ENCODE data around the gene RAB21. TPM values are rescaled to one million over a fixed set of nuclear protein-coding genes. Genes with fewer than 3 reads are reported as not detected.

RAB21 gene
- total and polyA plus RNA-seq, 2 of the 13 experiments (the other 11 are each of a cell fraction or from before 2014, with no cell fraction given): 4.4 to 50.9 TPM

GRCh38 chr12:71791473-71792150, 36.9 kb downstream of the RAB21 start (continued):
- TF ChIP-seq ATF1 (CRISPR knock-in tag; IDR thresholded peaks at IDR 0.05) (no peak), ZNF3 (CRISPR knock-in tag; IDR thresholded peaks at IDR 0.05) (no peak)

- ChIA-PET CTCF (ENCODE audit: low intra/inter-chr PET ratio, low total read pairs) (interaction anchor here (1.1 kb wide), 1 partner anchor 10 kb away, joined by 3 read pairs; no protein-coding TSS in a partner anchor), POLR2A (no interaction called here)
Observed at GRCh38 chr12:71792599-71792998, 37.9 kb downstream of the RAB21 start.

More at GRCh38 chr12:71792599-71792998, 37.9 kb downstream of the RAB21 start:
- Histone ChIP-seq H4K20me1 (ENCODE audit: insufficient read depth, low read length) (no peaks in the 10 kb centered on the region), H3K36me3 (replicated peaks in 1 of 2; ENCODE audit: control insufficient read depth in 1 of 2, insufficient read depth in 2 of 2, low read length in 2 of 2) (no peaks in the 10 kb centered on the region), H3K79me2 (ENCODE audit: insufficient read depth, low read length) (no peaks in the 10 kb centered on the region), H3K9ac (ENCODE audit: insufficient read depth, low read depth, low read length) (no peak overlapping the region), H3K27ac (ENCODE audit: extremely low read length, insufficient read depth, low read length) (no peak overlapping the region), H3K9me3 (ENCODE audit: low read length) (no peaks in the 10 kb centered on the region), H3K4me2 (ENCODE audit: low read depth, low read length) (no peak overlapping the region), H2AFZ (ENCODE audit: low read length) (no peak overlapping the region), H3K4me1 (ENCODE audit: insufficient read depth, low read length) (no peaks in the 10 kb centered on the region), H3K27me3 (ENCODE audit: control insufficient read depth in 1 of 2, insufficient read depth in 2 of 2, low read length in 2 of 2) (no peaks in the 10 kb centered on the region), H3K4me3 (replicated peaks in 1 of 3; ENCODE audit: insufficient read depth in 1 of 3, low read depth in 2 of 3, low read length in 3 of 3) (no peak overlapping the region)
- TF ChIP-seq ATF4 (CRISPR knock-in tag; IDR thresholded peaks at IDR 0.05) (no peak), CREM (IDR thresholded peaks at IDR 0.05) (no peak), CREM (CRISPR knock-in tag; IDR thresholded peaks at IDR 0.05) (no peak), NCOA5 (CRISPR knock-in tag; IDR thresholded peaks at IDR 0.05) (no peak), SAP130 (CRISPR knock-in tag; IDR thresholded peaks at IDR 0.05; ENCODE audit: low read depth) (no peak), ZNF879 (CRISPR knock-in tag; IDR thresholded peaks at IDR 0.05) (no peak), ZNF124 (CRISPR knock-in tag; IDR thresholded peaks at IDR 0.05) (no peak), ZSCAN12 (CRISPR knock-in tag; IDR thresholded peaks at IDR 0.05) (no peak), KDM5A (IDR thresholded peaks at IDR 0.05; ENCODE audit: borderline replicate concordance, low read length) (no peak), ZNF784 (CRISPR knock-in tag; IDR thresholded peaks at IDR 0.05; ENCODE audit: borderline replicate concordance) (no peak), ZNF263 (CRISPR knock-in tag; IDR thresholded peaks at IDR 0.05) (no peak)
- in situ Hi-C loops (cut with HindIII; ENCODE audit: extremely low pct_ligation_motif_present, low pct_unique_long_range_greater_than_20kb): no loop called here
- WGBS (ENCODE audit: low lambda C conversion rate): 79% methylated on average over 1 of the region's 1 CpG
- intact Hi-C loops (cut with micrococcal nuclease; ENCODE audit: unreplicated experiment): no loop called here
- no peak for DNase-seq (ENCODE audit: low spot score)
- FAIRE-seq: no peak
- no TSS peak for BruUV-seq (replicated peaks)
- ATAC-seq: peak; percentile 43

All from HepG2 (cell line).